ENCODE data around the gene SLC6A9. TPM values are rescaled to one million over a fixed set of nuclear protein-coding genes. Genes with fewer than 3 reads are reported as not detected.
A peak's percentile ranks its signal among the peaks of the same experiment; 100 is the strongest.

Gene SLC6A9
- total and polyA plus RNA-seq, 2 of the 8 experiments (the other 6 are each of a cell fraction or from before 2014, with no cell fraction given), result 20.2 to 24.2 TPM

DNA sequence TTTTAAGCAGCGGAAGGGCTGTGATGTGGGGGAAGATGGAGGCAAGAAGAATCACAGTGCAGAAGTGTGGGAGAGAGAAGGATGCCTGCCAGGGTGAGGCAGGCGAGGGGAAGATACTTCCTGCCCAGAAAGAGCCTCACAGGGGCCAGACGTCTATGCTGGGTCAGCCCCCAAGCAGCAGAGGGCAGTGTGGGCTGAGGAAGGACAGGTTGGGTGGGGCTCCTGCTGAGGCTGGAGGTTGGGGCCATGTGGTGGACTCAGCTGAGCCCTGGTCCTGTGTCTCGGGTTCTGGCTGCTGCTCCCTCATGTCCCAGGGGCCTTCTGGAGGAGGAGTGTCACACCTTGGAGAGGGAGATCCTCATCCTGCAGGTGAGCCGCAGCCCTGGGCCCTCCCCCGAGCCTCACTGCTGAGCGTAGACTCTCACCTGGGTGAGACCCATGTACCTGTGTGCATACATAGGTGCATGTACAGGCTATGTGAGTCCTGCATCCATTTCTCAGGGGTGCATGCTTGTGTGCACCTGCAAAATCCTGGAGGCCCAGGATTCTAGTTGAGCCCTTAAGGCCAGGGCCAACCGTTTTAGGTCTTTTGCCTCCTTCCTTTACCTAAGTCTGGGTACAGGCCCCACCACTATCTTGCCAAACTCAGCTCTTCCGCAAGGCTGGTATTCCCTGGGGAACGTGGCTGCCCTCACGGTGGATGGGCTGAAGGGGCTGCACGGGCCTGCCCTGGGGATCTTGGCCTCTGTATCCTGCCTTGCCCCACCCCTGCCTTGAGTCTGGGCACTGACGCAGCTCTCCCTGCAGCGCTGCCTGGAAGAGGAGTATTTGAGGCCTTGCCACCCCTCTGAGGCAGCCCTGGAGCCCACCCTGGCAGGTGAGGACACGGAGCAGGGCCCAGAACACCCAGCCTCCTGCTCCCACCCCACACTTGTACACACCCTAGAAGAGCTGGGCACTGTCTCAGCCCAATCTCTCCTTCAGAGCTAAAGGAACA lies 36.2 kb downstream of the SLC6A9 start (continued):
- TF ChIP-seq KDM1A (IDR thresholded peaks at IDR 0.05; ENCODE audit: borderline replicate concordance, low read length) (no peak), GTF2F1 (IDR thresholded peaks at IDR 0.05; ENCODE audit: borderline replicate concordance, low read depth, low read length) (no peak), CHD1 (IDR thresholded peaks at IDR 0.05; ENCODE audit: low read depth, low read length) (no peak), CREB1 (IDR thresholded peaks at IDR 0.05) (0 out of 2 replicates have a peak, but pooled peaks have one; percentile 22), SIRT6 (IDR thresholded peaks at IDR 0.05; ENCODE audit: low read length) (no peak), CTBP2 (IDR thresholded peaks at IDR 0.05; ENCODE audit: borderline replicate concordance, insufficient read depth, insufficient read length, low read length) (no peak), TAF7 (optimal IDR thresholded peaks at IDR 0.05; ENCODE audit: borderline replicate concordance, low read depth, low read length) (no peak)

All from H1 (cell line).